Measurements from ENCODE around the gene POLR1E. TPM values are rescaled to one million over a fixed set of nuclear protein-coding genes. Genes with fewer than 3 reads are reported as not detected.

Gene POLR1E
- total RNA-seq (26.9 TPM), polyA plus RNA-seq (10 to 100 TPM; 11.2 to 18.3 (median 13.2) TPM)

- H3K27ac ChIP-seq (ENCODE audit: insufficient read depth, low read length, poor library complexity, severe bottlenecking), result peak within 1 kb of the TSS; percentile 75
- peak within 1 kb of the TSS; percentile 95 to 97 (median 96) for H3K27ac Mint-ChIP-seq
- ATAC-seq (ENCODE audit: low read depth in 2 of 2), result peak; percentile 98
- peaks cover 5 to 49% (median 34%) of the 10 kb centered on the region in 4 donors for H3K4me1 Mint-ChIP-seq
- peaks cover 0 to 2% (median 0%) of the 10 kb centered on the region in 7 donors for H3K9me3 Mint-ChIP-seq
- peak within 1 kb of the TSS; percentile 78 for H3K4me3 ChIP-seq (ENCODE audit: low read depth, low read length)
- H3K4me1 ChIP-seq (ENCODE audit: control insufficient read depth, insufficient read depth, low read length, poor library complexity, severe bottlenecking), result peaks cover 33% of the 10 kb centered on the region
- H3K36me3 Mint-ChIP-seq, result peaks cover 15% of the 10 kb centered on the region
- H3K27me3 ChIP-seq (ENCODE audit: control insufficient read depth, insufficient read depth, low read length), result peaks cover 6% of the 10 kb centered on the region
- no peaks in the 10 kb centered on the region for H3K9me3 ChIP-seq (ENCODE audit: control insufficient read depth in 2 of 2, low read length in 2 of 2)
- DNase-seq, result peak; percentile 93 to 98 (median 96)
- peaks cover 19% of the 10 kb centered on the region for H3K36me3 ChIP-seq (ENCODE audit: control insufficient read depth, insufficient read depth, low read length)
- peaks cover 11% of the 10 kb centered on the region for H3K27me3 Mint-ChIP-seq
- peak within 1 kb of the TSS; percentile 94 to 97 (median 96) for H3K4me3 Mint-ChIP-seq
Observed at GRCh38 chr9:37485389-37486255, at the start of gene POLR1E. TSS of gene POLR1E (plus strand) at chr9:37485948. CDS start at chr9:37486048, 100 bp downstream.

DNA sequence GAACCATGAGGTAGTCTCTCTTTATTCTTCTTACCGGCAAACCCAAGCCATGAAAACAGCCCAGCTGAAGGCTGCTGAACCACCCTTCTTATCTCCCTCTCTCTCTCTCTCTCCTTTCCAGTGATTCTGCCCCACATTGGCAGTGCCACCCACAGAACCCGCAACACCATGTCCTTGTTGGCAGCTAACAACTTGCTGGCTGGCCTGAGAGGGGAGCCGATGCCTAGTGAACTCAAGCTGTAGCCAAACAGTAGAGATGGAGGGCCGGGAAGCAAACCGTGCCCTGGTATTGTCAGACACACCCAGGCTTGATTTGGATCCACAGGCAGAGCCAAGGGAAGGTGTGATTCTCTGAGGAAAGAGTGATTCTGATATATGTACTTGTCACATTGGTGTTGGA, 49.2 kb upstream of the POLR1E start:
- no peak for ATAC-seq (ENCODE audit: low read depth in 2 of 2)
- no peak overlapping the region for H3K4me3 Mint-ChIP-seq
- H3K9me3 ChIP-seq (ENCODE audit: control insufficient read depth in 2 of 2, low read length in 2 of 2), result no peaks in the 10 kb centered on the region
- H3K27ac Mint-ChIP-seq, result peak overlapping the region in 1 of 3 donors; percentile 26
- peaks cover 31% of the 10 kb centered on the region for H3K36me3 Mint-ChIP-seq
- no peaks in the 10 kb centered on the region for H3K4me1 ChIP-seq (ENCODE audit: control insufficient read depth, insufficient read depth, low read length, poor library complexity, severe bottlenecking)
- no peak for DNase-seq
- no peaks in the 10 kb centered on the region for H3K9me3 Mint-ChIP-seq
- peaks cover 62% of the 10 kb centered on the region for H3K36me3 ChIP-seq (ENCODE audit: control insufficient read depth, insufficient read depth, low read length)
- H3K27me3 ChIP-seq (ENCODE audit: control insufficient read depth, insufficient read depth, low read length), result no peaks in the 10 kb centered on the region
- H3K27ac ChIP-seq (ENCODE audit: insufficient read depth, low read length, poor library complexity, severe bottlenecking), result no peak overlapping the region
- no peak overlapping the region for H3K4me3 ChIP-seq (ENCODE audit: low read depth, low read length)
- H3K27me3 Mint-ChIP-seq, result no peaks in the 10 kb centered on the region
- peaks cover 0 to 24% (median 7%) of the 10 kb centered on the region in 4 donors for H3K4me1 Mint-ChIP-seq

DNA sequence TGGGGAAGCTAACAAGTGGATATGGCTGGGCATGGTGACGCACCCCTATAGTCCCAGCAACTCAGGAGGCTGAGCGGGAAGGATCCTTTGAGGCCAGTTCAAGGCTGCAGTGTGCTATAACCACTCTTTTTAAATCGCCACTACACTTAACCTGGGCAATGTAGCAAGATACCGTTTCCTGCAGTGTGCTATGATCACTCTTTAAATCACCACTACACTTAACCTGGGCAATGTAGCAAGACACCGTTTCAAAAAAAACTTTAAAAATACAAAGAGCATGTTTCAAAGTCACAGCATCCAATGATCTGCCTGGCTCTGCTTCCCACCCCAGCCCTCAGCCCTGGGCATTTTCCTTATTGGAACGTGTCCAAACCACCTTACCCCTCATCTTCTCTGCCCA, 48.7 kb upstream of the POLR1E start:
- Mint-ChIP-seq H3K36me3 (peaks cover 36% of the 10 kb centered on the region), H3K9me3 (no peaks in the 10 kb centered on the region), H3K27ac (no peak overlapping the region), H3K4me1 (peaks cover 0 to 24% (median 7%) of the 10 kb centered on the region in 4 donors), H3K4me3 (peak overlapping the region in 1 of 4 donors; percentile 32), H3K27me3 (no peaks in the 10 kb centered on the region)
- DNase-seq (no peak), ATAC-seq (ENCODE audit: low read depth in 2 of 2) (no peak)
- Histone ChIP-seq H3K27me3 (ENCODE audit: control insufficient read depth, insufficient read depth, low read length) (no peaks in the 10 kb centered on the region), H3K9me3 (ENCODE audit: control insufficient read depth in 2 of 2, low read length in 2 of 2) (no peaks in the 10 kb centered on the region), H3K4me3 (ENCODE audit: low read depth, low read length) (no peak overlapping the region), H3K4me1 (ENCODE audit: control insufficient read depth, insufficient read depth, low read length, poor library complexity, severe bottlenecking) (no peaks in the 10 kb centered on the region), H3K36me3 (ENCODE audit: control insufficient read depth, insufficient read depth, low read length) (peaks cover 65% of the 10 kb centered on the region), H3K27ac (ENCODE audit: insufficient read depth, low read length, poor library complexity, severe bottlenecking) (no peak overlapping the region)

DNA sequence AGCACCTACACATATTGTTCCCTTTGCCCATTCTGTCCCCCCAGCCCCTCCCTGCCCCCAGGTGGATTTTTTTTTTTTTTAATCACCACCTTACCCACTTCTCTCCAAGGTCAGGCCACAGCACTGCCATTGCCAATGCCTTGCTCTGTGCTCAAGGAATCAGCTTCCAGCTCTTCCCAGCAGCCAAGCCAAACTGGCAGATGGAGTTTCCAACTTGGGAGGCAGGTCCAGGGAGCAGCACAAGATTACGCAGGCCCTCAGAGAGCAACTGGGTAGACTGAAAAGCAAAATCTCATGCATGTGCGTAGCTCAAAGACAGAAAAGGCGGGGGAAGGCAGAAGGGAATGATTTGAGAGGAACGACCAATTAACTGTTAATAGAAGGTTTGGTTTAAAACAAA, 48.1 kb upstream of the POLR1E start:
- Histone ChIP-seq H3K27me3 (ENCODE audit: control insufficient read depth, insufficient read depth, low read length) (no peaks in the 10 kb centered on the region), H3K36me3 (ENCODE audit: control insufficient read depth, insufficient read depth, low read length) (peaks cover 67% of the 10 kb centered on the region), H3K9me3 (ENCODE audit: control insufficient read depth in 2 of 2, low read length in 2 of 2) (no peaks in the 10 kb centered on the region), H3K4me1 (ENCODE audit: control insufficient read depth, insufficient read depth, low read length, poor library complexity, severe bottlenecking) (no peaks in the 10 kb centered on the region), H3K4me3 (ENCODE audit: low read depth, low read length) (no peak overlapping the region), H3K27ac (ENCODE audit: insufficient read depth, low read length, poor library complexity, severe bottlenecking) (no peak overlapping the region)
- peaks cover 0 to 24% (median 6%) of the 10 kb centered on the region in 4 donors for H3K4me1 Mint-ChIP-seq
- peak overlapping the region in 1 of 3 donors; percentile 83 for H3K27ac Mint-ChIP-seq
- no peaks in the 10 kb centered on the region for H3K9me3 Mint-ChIP-seq
- DNase-seq (no peak), ATAC-seq (ENCODE audit: low read depth in 2 of 2) (no peak)
- no peaks in the 10 kb centered on the region for H3K27me3 Mint-ChIP-seq
- H3K36me3 Mint-ChIP-seq, result peaks cover 39% of the 10 kb centered on the region
- no peak overlapping the region for H3K4me3 Mint-ChIP-seq

- peaks cover 67% of the 10 kb centered on the region for H3K36me3 ChIP-seq (ENCODE audit: control insufficient read depth, insufficient read depth, low read length)
- H3K9me3 ChIP-seq (ENCODE audit: control insufficient read depth in 2 of 2, low read length in 2 of 2), result no peaks in the 10 kb centered on the region
- no peak overlapping the region for H3K27ac ChIP-seq (ENCODE audit: insufficient read depth, low read length, poor library complexity, severe bottlenecking)
- H3K4me1 ChIP-seq (ENCODE audit: control insufficient read depth, insufficient read depth, low read length, poor library complexity, severe bottlenecking), result no peaks in the 10 kb centered on the region
- Mint-ChIP-seq H3K4me3 (no peak overlapping the region), H3K27me3 (no peaks in the 10 kb centered on the region), H3K4me1 (peaks cover 0 to 24% (median 5%) of the 10 kb centered on the region in 4 donors), H3K9me3 (no peaks in the 10 kb centered on the region), H3K36me3 (peaks cover 39% of the 10 kb centered on the region), H3K27ac (peak overlapping the region in 1 of 3 donors; percentile 40)
- ATAC-seq (ENCODE audit: low read depth in 2 of 2) (no peak), DNase-seq (no peak)
- no peaks in the 10 kb centered on the region for H3K27me3 ChIP-seq (ENCODE audit: control insufficient read depth, insufficient read depth, low read length)
- H3K4me3 ChIP-seq (ENCODE audit: low read depth, low read length), result no peak overlapping the region
Observed at GRCh38 chr9:37438359-37438758, 47.4 kb upstream of the POLR1E start.

GRCh38 chr9:37441776-37442370, 43.9 kb upstream of the POLR1E start:
- H3K27ac ChIP-seq (ENCODE audit: insufficient read depth, low read length, poor library complexity, severe bottlenecking), result no peak overlapping the region
- no peak overlapping the region for H3K4me3 ChIP-seq (ENCODE audit: low read depth, low read length)
- no peak for DNase-seq
- H3K36me3 Mint-ChIP-seq, result peaks cover 31% of the 10 kb centered on the region
- no peak overlapping the region for H3K27ac Mint-ChIP-seq
- H3K27me3 Mint-ChIP-seq, result no peaks in the 10 kb centered on the region
- H3K9me3 Mint-ChIP-seq, result no peaks in the 10 kb centered on the region
- no peaks in the 10 kb centered on the region for H3K9me3 ChIP-seq (ENCODE audit: control insufficient read depth in 2 of 2, low read length in 2 of 2)
- no peaks in the 10 kb centered on the region for H3K27me3 ChIP-seq (ENCODE audit: control insufficient read depth, insufficient read depth, low read length)
- ATAC-seq (ENCODE audit: low read depth in 2 of 2), result no peak
- H3K36me3 ChIP-seq (ENCODE audit: control insufficient read depth, insufficient read depth, low read length), result peaks cover 47% of the 10 kb centered on the region
- H3K4me1 ChIP-seq (ENCODE audit: control insufficient read depth, insufficient read depth, low read length, poor library complexity, severe bottlenecking), result no peaks in the 10 kb centered on the region
- H3K4me1 Mint-ChIP-seq, result peaks cover 5 to 15% (median 12%) of the 10 kb centered on the region in 4 donors
- H3K4me3 Mint-ChIP-seq, result peak overlapping the region in 1 of 4 donors; percentile 21

DNA sequence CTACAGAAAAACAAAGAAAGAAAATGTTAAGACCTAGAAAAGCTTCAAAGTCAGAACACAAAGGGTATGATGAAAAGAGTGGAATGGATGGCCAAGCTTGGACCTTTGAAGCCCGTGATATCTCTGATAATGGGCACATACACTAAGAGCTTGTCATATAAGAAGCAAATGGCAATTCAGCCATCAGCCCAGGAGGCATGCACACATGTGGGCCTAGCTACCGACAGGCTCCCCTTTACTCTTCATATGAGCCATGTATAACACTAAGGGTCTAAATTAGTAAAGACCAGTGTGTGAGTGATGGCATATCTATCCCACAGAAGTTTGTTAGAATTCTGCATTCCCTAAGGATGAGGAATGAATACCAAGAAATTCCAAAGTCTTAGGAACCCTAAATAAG, 43.2 kb upstream of the POLR1E start:
- no peak for ATAC-seq (ENCODE audit: low read depth in 2 of 2)
- Mint-ChIP-seq H3K4me3 (no peak overlapping the region), H3K27me3 (no peaks in the 10 kb centered on the region), H3K9me3 (no peaks in the 10 kb centered on the region), H3K27ac (no peak overlapping the region), H3K4me1 (peaks cover 7 to 17% (median 13%) of the 10 kb centered on the region in 4 donors), H3K36me3 (peaks cover 26% of the 10 kb centered on the region)
- H3K27ac ChIP-seq (ENCODE audit: insufficient read depth, low read length, poor library complexity, severe bottlenecking), result no peak overlapping the region
- H3K4me1 ChIP-seq (ENCODE audit: control insufficient read depth, insufficient read depth, low read length, poor library complexity, severe bottlenecking), result no peaks in the 10 kb centered on the region
- H3K9me3 ChIP-seq (ENCODE audit: control insufficient read depth in 2 of 2, low read length in 2 of 2), result no peaks in the 10 kb centered on the region
- no peak for DNase-seq
- H3K4me3 ChIP-seq (ENCODE audit: low read depth, low read length), result no peak overlapping the region
- H3K36me3 ChIP-seq (ENCODE audit: control insufficient read depth, insufficient read depth, low read length), result peaks cover 41% of the 10 kb centered on the region
- no peaks in the 10 kb centered on the region for H3K27me3 ChIP-seq (ENCODE audit: control insufficient read depth, insufficient read depth, low read length)
